ENCODE data around the gene HDLBP. TPM values are rescaled to one million over a fixed set of nuclear protein-coding genes. Genes with fewer than 3 reads are reported as not detected.
"Not testable (repeated sequence)": the region's sequence is repeated elsewhere in the genome, so short reads cannot be mapped to it uniquely, and the experiment has no call there.

HDLBP gene
- total RNA-seq, 2 experiments from 2014 or later = 243 to 251 TPM

- no peak overlapping the region for H3K27ac Mint-ChIP-seq
- H3K36me3 Mint-ChIP-seq = peaks cover 10% of the 10 kb centered on the region
- peaks cover 23% of the 10 kb centered on the region for H3K4me1 Mint-ChIP-seq (ENCODE audit: low read depth)
- H3K27me3 Mint-ChIP-seq = no peaks in the 10 kb centered on the region
- peaks cover 10% of the 10 kb centered on the region for H3K9me3 Mint-ChIP-seq
- CTCF ChIA-PET = interaction anchor here (0.7 to 1.1 kb wide), 2 partner anchors 13 to 34 kb away, joined by 3 to 6 read pairs; no protein-coding TSS in a partner anchor
- intact Hi-C loops (cut with micrococcal nuclease) = no loop called here
- H3K4me3 Mint-ChIP-seq = no peak overlapping the region
- POLR2A ChIA-PET = no interaction called here
- DNase-seq = no peak
Measured at GRCh38 chr2:241280291-241280690, 35.2 kb downstream of the HDLBP start.

DNA sequence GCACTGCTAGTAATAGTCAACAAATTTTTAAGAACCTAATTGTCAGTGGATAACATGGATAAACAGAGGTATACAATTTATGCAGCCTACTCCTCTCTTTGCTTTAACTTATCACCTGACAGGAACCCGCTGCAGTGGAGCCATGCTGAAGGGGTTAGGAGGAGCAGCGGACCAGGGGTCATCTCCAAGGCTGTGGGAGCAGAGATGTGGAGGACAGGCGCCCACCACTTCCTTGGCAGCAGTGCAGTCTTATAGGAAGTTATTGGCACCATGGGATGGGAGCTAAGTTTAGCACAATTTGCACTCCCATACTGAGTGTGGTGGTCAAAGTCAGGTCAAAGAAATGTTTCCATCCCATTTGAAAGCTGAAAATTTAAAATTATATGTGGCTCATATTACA lies 35.6 kb downstream of the HDLBP start:
- Mint-ChIP-seq H3K27me3 (no peaks in the 10 kb centered on the region), H3K9me3 (peaks cover 14% of the 10 kb centered on the region), H3K4me3 (no peak overlapping the region), H3K36me3 (peaks cover 12% of the 10 kb centered on the region), H3K27ac (no peak overlapping the region), H3K4me1 (ENCODE audit: low read depth) (peaks cover 21% of the 10 kb centered on the region)
- intact Hi-C loops (cut with micrococcal nuclease) = loop anchor here (10.0 kb wide), 1 partner anchor 205 kb away; no protein-coding TSS in a partner anchor
- ChIA-PET POLR2A (no interaction called here), CTCF (interaction anchor here (0.7 to 1.3 kb wide), 3 partner anchors 12 to 34 kb away, joined by 3 to 6 read pairs (median 4); no protein-coding TSS in a partner anchor)
- no peak for DNase-seq

DNA sequence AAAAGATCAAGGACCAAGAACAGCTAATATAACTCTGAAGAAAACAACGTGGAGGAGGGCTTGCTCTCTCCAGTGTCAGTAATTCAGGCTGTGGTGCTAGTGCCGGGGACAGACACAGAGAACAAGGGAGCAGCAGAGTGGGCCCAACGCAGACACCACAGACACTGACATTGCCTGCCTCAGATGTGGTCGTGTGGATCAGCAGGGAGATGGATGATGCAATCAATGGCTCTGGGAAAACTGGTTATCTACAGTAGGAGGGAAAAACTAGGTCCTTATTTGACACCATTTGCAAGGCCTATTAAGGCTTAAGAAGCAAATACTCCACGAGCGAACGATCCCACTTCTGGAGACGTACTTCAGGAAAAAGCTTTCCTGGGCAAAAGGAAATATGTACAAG lies 36.1 kb downstream of the HDLBP start:
- H3K27ac Mint-ChIP-seq = no peak overlapping the region
- no peak for DNase-seq
- peaks cover 19% of the 10 kb centered on the region for H3K4me1 Mint-ChIP-seq (ENCODE audit: low read depth)
- H3K27me3 Mint-ChIP-seq = no peaks in the 10 kb centered on the region
- intact Hi-C loops (cut with micrococcal nuclease) = loop anchor here (10.0 kb wide), 1 partner anchor 205 kb away; no protein-coding TSS in a partner anchor
- peaks cover 12% of the 10 kb centered on the region for H3K36me3 Mint-ChIP-seq
- POLR2A ChIA-PET = no interaction called here
- no peak overlapping the region for H3K4me3 Mint-ChIP-seq
- H3K9me3 Mint-ChIP-seq = peaks cover 14% of the 10 kb centered on the region
- CTCF ChIA-PET = interaction anchor here (0.7 to 1.3 kb wide), 2 partner anchors 23 to 34 kb away, joined by 3 to 4 read pairs; no protein-coding TSS in a partner anchor

GRCh38 chr2:241278306-241278705 lies 37.2 kb downstream of the HDLBP start:
- intact Hi-C loops (cut with micrococcal nuclease) = loop anchor here (10.0 kb wide), 1 partner anchor 204 kb away; no protein-coding TSS in a partner anchor
- Mint-ChIP-seq H3K4me1 (ENCODE audit: low read depth) (peaks cover 21% of the 10 kb centered on the region), H3K9me3 (peaks cover 14% of the 10 kb centered on the region)
- H3K27me3 Mint-ChIP-seq, H3K4me3 Mint-ChIP-seq, H3K27ac Mint-ChIP-seq, POLR2A ChIA-PET, CTCF ChIA-PET, H3K36me3 Mint-ChIP-seq, DNase-seq: not testable (repeated sequence)

DNA sequence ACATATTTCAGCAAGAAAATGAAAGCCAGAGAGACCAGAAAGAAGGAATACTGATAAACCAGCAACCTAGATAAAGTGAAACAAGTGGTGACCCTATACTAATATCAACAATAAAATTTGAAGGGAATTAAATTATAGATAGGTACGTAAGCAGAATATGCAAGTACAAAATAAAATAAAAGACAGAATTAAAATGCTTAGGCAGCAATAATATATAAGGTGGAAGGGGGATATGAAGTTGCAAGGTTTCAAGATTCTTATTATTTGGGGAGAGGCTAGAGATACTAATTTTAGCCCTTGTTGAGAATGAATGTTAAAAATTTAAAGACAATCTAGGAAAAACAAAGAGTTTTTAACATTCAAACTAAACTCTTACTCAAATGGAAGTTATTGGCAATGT lies 39.6 kb downstream of the HDLBP start:
- peaks cover 14% of the 10 kb centered on the region for H3K9me3 Mint-ChIP-seq
- peaks cover 27% of the 10 kb centered on the region for H3K4me1 Mint-ChIP-seq (ENCODE audit: low read depth)
- H3K27me3 Mint-ChIP-seq = no peaks in the 10 kb centered on the region
- DNase-seq = no peak
- no peak overlapping the region for H3K4me3 Mint-ChIP-seq
- H3K27ac Mint-ChIP-seq = no peak overlapping the region
- ChIA-PET POLR2A (interaction anchor here (0.6 kb wide), 1 partner anchor 11 kb away, joined by 4 read pairs; no protein-coding TSS in a partner anchor), CTCF (no interaction called here)
- H3K36me3 Mint-ChIP-seq = peaks cover 9% of the 10 kb centered on the region
- intact Hi-C loops (cut with micrococcal nuclease) = loop anchor here (10.0 kb wide), 1 partner anchor 201 kb away; no protein-coding TSS in a partner anchor

- no peak overlapping the region for H3K4me3 Mint-ChIP-seq
- DNase-seq = no peak
- intact Hi-C loops (cut with micrococcal nuclease) = loop anchor here (10.0 kb wide), 1 partner anchor 201 kb away; no protein-coding TSS in a partner anchor
- H3K27me3 Mint-ChIP-seq = no peaks in the 10 kb centered on the region
- peaks cover 31% of the 10 kb centered on the region for H3K4me1 Mint-ChIP-seq (ENCODE audit: low read depth)
- peaks cover 9% of the 10 kb centered on the region for H3K36me3 Mint-ChIP-seq
- ChIA-PET POLR2A (interaction anchor here (0.6 kb wide), 1 partner anchor 11 kb away, joined by 4 read pairs; no protein-coding TSS in a partner anchor), CTCF (no interaction called here)
- H3K9me3 Mint-ChIP-seq = peaks cover 14% of the 10 kb centered on the region
- H3K27ac Mint-ChIP-seq = no peak overlapping the region
Measured at GRCh38 chr2:241275504-241275903, 40.0 kb downstream of the HDLBP start.

DNA sequence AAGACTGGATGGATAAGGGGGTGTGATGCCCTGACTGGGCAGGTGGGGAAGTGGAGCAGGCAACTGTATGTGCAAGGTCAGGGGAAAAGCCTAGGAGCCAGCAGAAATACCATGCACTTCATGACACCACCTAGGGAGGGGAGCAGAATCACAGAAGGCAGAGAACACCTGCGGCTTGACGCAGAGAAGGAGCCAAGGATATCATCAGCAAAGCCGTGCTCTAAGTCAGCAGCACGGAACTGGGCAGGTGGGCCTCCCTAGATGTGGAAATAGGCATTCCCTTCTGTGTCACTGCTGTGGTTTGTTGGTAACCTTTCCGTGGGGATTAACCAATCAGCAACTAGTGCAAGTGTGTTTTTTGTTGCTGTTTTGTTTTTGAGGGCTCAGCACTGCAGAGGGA lies 41.3 kb downstream of the HDLBP start:
- H3K27me3 Mint-ChIP-seq = no peaks in the 10 kb centered on the region
- H3K4me1 Mint-ChIP-seq (ENCODE audit: low read depth) = peaks cover 41% of the 10 kb centered on the region
- DNase-seq = no peak
- peaks cover 10% of the 10 kb centered on the region for H3K36me3 Mint-ChIP-seq
- ChIA-PET POLR2A (no interaction called here), CTCF (no interaction called here)
- H3K9me3 Mint-ChIP-seq = peaks cover 14% of the 10 kb centered on the region
- no peak overlapping the region for H3K4me3 Mint-ChIP-seq
- intact Hi-C loops (cut with micrococcal nuclease) = loop anchor here (10.0 kb wide), 1 partner anchor 199 kb away; no protein-coding TSS in a partner anchor
- H3K27ac Mint-ChIP-seq = no peak overlapping the region

- ChIA-PET POLR2A (no interaction called here), CTCF (no interaction called here)
- H3K27ac Mint-ChIP-seq = peak overlapping the region; percentile 19
- H3K36me3 Mint-ChIP-seq = peaks cover 14% of the 10 kb centered on the region
- H3K4me1 Mint-ChIP-seq (ENCODE audit: low read depth) = peaks cover 45% of the 10 kb centered on the region
- no peak for DNase-seq
- H3K9me3 Mint-ChIP-seq = peaks cover 14% of the 10 kb centered on the region
- intact Hi-C loops (cut with micrococcal nuclease) = loop anchor here (2.0 to 10.0 kb wide), 2 partner anchors 41 to 199 kb away; partner anchors contain the start of genes HDLBP and SEPTIN2
- peak overlapping the region; percentile 60 for H3K4me3 Mint-ChIP-seq
- H3K27me3 Mint-ChIP-seq = no peaks in the 10 kb centered on the region
Measured at GRCh38 chr2:241273210-241274020, 42.1 kb downstream of the HDLBP start.

GRCh38 chr2:241272303-241273209 lies 42.9 kb downstream of the HDLBP start:
- intact Hi-C loops (cut with micrococcal nuclease) = loop anchor here (2.0 to 10.0 kb wide), 2 partner anchors 42 to 198 kb away; partner anchors contain the start of genes HDLBP and SEPTIN2
- peaks cover 18% of the 10 kb centered on the region for H3K36me3 Mint-ChIP-seq
- CTCF ChIA-PET = no interaction called here

DNA sequence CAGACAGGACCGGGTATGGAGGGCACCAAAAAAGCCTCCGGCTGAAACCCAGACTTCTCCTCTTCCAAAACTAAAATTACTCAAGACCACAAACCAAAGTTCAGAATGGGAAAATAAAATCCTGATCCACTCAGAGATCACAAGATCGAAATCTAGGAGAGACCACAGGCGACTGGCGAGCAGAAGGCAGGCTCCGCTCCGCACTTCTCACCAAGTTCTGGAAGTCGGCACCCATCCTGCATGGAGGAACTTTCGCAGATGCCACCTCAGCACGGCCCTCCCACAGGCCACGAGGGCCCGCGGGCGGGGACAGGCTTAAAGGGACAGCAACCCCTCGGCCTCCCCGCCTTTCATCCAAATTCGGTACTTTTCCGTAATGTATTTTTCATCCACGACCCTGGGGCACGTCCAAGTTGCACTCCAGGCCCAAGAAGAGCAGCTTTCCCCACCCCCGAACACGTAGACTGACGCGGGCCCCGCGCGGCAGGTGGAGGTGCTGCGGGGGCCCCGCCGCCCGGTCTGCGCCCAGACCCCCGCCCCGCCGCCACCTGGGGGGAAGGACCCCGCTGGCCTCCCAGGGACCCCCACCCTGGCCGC lies 43.7 kb downstream of the HDLBP start:
- Mint-ChIP-seq H3K4me1 (ENCODE audit: low read depth) (peaks cover 47% of the 10 kb centered on the region), H3K4me3 (peak overlapping the region; percentile 84), H3K36me3 (peaks cover 21% of the 10 kb centered on the region), H3K27me3 (no peaks in the 10 kb centered on the region), H3K27ac (peak overlapping the region; percentile 76), H3K9me3 (peaks cover 14% of the 10 kb centered on the region)
- POLR2A ChIA-PET = no interaction called here
- intact Hi-C loops (cut with micrococcal nuclease) = loop anchor here (2.0 to 10.0 kb wide), 2 partner anchors 43 to 197 kb away; partner anchors contain the start of genes HDLBP and SEPTIN2
- CTCF ChIA-PET = no interaction called here
- DNase-seq = peak; percentile 70

More at GRCh38 chr2:241272303-241273209, 42.9 kb downstream of the HDLBP start:
- no peaks in the 10 kb centered on the region for H3K27me3 Mint-ChIP-seq
- peaks cover 14% of the 10 kb centered on the region for H3K9me3 Mint-ChIP-seq
- peaks cover 50% of the 10 kb centered on the region for H3K4me1 Mint-ChIP-seq (ENCODE audit: low read depth)
- H3K4me3 Mint-ChIP-seq = peak overlapping the region; percentile 60
- DNase-seq = peak; percentile 54
- POLR2A ChIA-PET = no interaction called here
- no peak overlapping the region for H3K27ac Mint-ChIP-seq

DNA sequence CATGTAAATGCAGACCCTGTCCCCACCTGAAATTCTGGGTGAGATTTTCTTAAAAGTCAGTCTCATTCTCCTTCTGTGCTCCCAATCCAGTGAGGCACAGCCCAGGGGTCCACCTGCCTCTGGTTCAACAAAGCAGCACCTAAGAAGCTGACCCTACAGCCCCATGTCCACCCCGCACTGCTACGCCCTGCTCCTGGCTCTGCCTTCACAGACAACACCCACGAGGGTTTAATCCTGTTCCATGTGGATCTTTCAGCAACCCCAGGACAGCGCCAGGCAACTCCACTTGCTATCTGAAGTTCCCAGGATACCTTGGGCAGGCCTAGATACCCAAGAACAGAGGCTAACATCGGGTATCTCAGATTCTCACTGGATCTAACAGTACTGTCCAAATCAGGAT lies 44.9 kb downstream of the HDLBP start:
- DNase-seq = no peak
- peaks cover 6% of the 10 kb centered on the region for H3K9me3 Mint-ChIP-seq
- no peaks in the 10 kb centered on the region for H3K27me3 Mint-ChIP-seq
- peaks cover 18% of the 10 kb centered on the region for H3K36me3 Mint-ChIP-seq
- intact Hi-C loops (cut with micrococcal nuclease) = loop anchor here (10.0 kb wide), 1 partner anchor 196 kb away; no protein-coding TSS in a partner anchor
- H3K4me3 Mint-ChIP-seq = no peak overlapping the region
- ChIA-PET POLR2A (no interaction called here), CTCF (no interaction called here)
- H3K27ac Mint-ChIP-seq = no peak overlapping the region
- peaks cover 47% of the 10 kb centered on the region for H3K4me1 Mint-ChIP-seq (ENCODE audit: low read depth)

All from activated CD4-positive, alpha-beta memory T cell treated with anti-CD3 and anti-CD28 coated beads for 36 hours (primary cell).